Stomach (tissue), 9 donors: ENCODE results near the gene ASTN2. TPM values are rescaled to one million over a fixed set of nuclear protein-coding genes. Genes with fewer than 3 reads are reported as not detected.
"Not testable (repeated sequence)": the region's sequence is repeated elsewhere in the genome, so short reads cannot be mapped to it uniquely, and the experiment has no call there.

Experiments
- DNase-seq, 2 donors: peaks; one replicate each; pipeline versions ENCODE4 v3.0.0 to v3.0.0-alpha.2; 2013 to 2019
- H3K27ac ChIP-seq, 5 donors: fragments of 200-600 bp in 4 of 5; sonication (generic) in 4 of 5; one replicate each; pipeline ENCODE4 v1.5.1; 2013 to 2019; ENCODE audit warnings: mild to moderate bottlenecking in 1 of 5, moderate library complexity in 1 of 5
- H3K27me3 ChIP-seq, 3 donors: fragments of 200-600 bp; sonication (generic); one replicate each; pipeline ENCODE4 v1.5.1; 2017 to 2019; ENCODE audit warnings: mixed run types in 1 of 3
- H3K36me3 ChIP-seq, 4 donors: fragments of 200-600 bp; sonication (generic); 1 replicate in 3 of 4; 2 replicates in 1 of 4; pipeline ENCODE4 v1.5.1; 2016 to 2019
- H3K4me1 ChIP-seq, 4 donors: fragments of 200-600 bp; sonication (generic); one replicate each; pipeline ENCODE4 v1.5.1; 2016 to 2019
- H3K4me3 ChIP-seq, 4 donors: fragments of 200-600 bp; sonication (generic) in 3 of 4; one replicate each; pipeline ENCODE4 v1.5.1; 2016 to 2019; ENCODE audit warnings: mild to moderate bottlenecking in 1 of 4
- H3K9me3 ChIP-seq, 4 donors: fragments of 200-600 bp; sonication (generic); one replicate each; pipeline ENCODE4 v1.5.1; 2016 to 2019
- CTCF ChIP-seq, 7 experiments: fragments of 450-650 bp in 4 of 7; fragments of 200-600 bp in 3 of 7; sonication (generic) in 3 of 7; IDR thresholded peaks; one replicate each; pipeline ENCODE4 v1.5.1; 2016 to 2019; ENCODE audit warnings: antibody characterized with exemption in 7 of 7, control low read depth in 2 of 7, mild to moderate bottlenecking in 1 of 7
- EP300 ChIP-seq: sonication (generic); formaldehyde crosslinking; IDR thresholded peaks from one replicate; pipeline ENCODE4 v1.6.1; 2017; ENCODE audit warnings: antibody characterized with exemption
- POLR2A ChIP-seq, 4 donors: fragments of 450-650 bp; IDR thresholded peaks; one replicate each; pipeline ENCODE4 v1.6.1; 2016; ENCODE audit warnings: antibody characterized with exemption in 4 of 4, control low read depth in 2 of 4, mild to moderate bottlenecking in 1 of 4, moderate library complexity in 1 of 4
- POLR2AphosphoS5 ChIP-seq, 3 donors: sonication (generic); formaldehyde crosslinking; IDR thresholded peaks; one replicate each; pipeline ENCODE4 v1.6.1; 2016; ENCODE audit warnings: antibody characterized with exemption in 3 of 3
- WGBS, 5 donors: extraction: QIAGEN DNeasy Blood & Tissue Kit in 3 of 5; methylation state at CpG; one replicate each; pipeline versions ENCODE4 v1.1.5 to v1.1.7; 2013 to 2018; 5-methylcytosine and 5-hydroxymethylcytosine counted together
- intact Hi-C: fragments of 100-400 bp; cut with DNase I; formaldehyde crosslinking; loops from one replicate; pipeline ENCODE4 v1.15.1; 2023; ENCODE audit warnings: low total_unique reads
- polyA plus RNA-seq, 3 donors: library from polyadenylated mRNA; stranded (reverse); fragments of 200-250 nt; gene quantifications; one replicate each; pipeline ENCODE4 v1.2.3, GENCODE V29; 2013
- total RNA-seq, 5 donors: library from RNA; depleted of rRNA; stranded (reverse); fragments of >200 nt; gene quantifications; one replicate each; pipeline versions ENCODE4 v1.1.0 to v1.2.3, GENCODE V29; 2014 to 2016
- donor health status: healthy with polysubstance abuse.
- donor health status: Bipolar disorder and iron deficiency.
- donor health status: healthy.

ASTN2 gene
- total and polyA plus RNA-seq, 8 donors, result 2.1 to 22.3 (median 4.2) TPM; not detected in 1

GRCh38 chr9:116837018-116837989, 577.6 kb downstream of the ASTN2 start:
- no peaks in the 10 kb centered on the region for H3K4me1 ChIP-seq
- H3K4me3 ChIP-seq, result no peak overlapping the region
- no peak for DNase-seq
- intact Hi-C loops, result no loop called here
- no peaks in the 10 kb centered on the region for H3K9me3 ChIP-seq
- no peaks in the 10 kb centered on the region for H3K36me3 ChIP-seq
- H3K27me3 ChIP-seq, result no peaks in the 10 kb centered on the region
- no peak for TF ChIP-seq POLR2A (IDR thresholded peaks at IDR 0.05)
- no peak for TF ChIP-seq CTCF (IDR thresholded peaks at IDR 0.05)
- no peak for TF ChIP-seq EP300
- no peak for TF ChIP-seq POLR2AphosphoS5 (IDR thresholded peaks at IDR 0.05)
- peak overlapping the region in 1 of 5 donors; percentile 33 for H3K27ac ChIP-seq
- 51 to 60% (median 58%) methylated on average over 5 of the region's 5 CpGs for WGBS, 5 donors

- WGBS, 5 donors, result 91 to 99% (median 95%) methylated on average over 2 of the region's 2 CpGs
- H3K4me1 ChIP-seq, H3K27me3 ChIP-seq, H3K9me3 ChIP-seq, H3K27ac ChIP-seq, DNase-seq, H3K4me3 ChIP-seq, intact Hi-C loops, H3K36me3 ChIP-seq: not testable (repeated sequence)
These were observed 584.5 kb downstream of the ASTN2 start for GRCh38 chr9:116830321-116830720.

GRCh38 chr9:116821633-116822229, 593.1 kb downstream of the ASTN2 start:
- Histone ChIP-seq H3K9me3 (no peaks in the 10 kb centered on the region), H3K36me3 (no peaks in the 10 kb centered on the region), H3K4me1 (no peaks in the 10 kb centered on the region), H3K27ac (no peak overlapping the region), H3K27me3 (no peaks in the 10 kb centered on the region), H3K4me3 (no peak overlapping the region)
- 76 to 83% (median 82%) methylated on average over 6 of the region's 6 CpGs for WGBS, 5 donors
- DNase-seq, result no peak
- TF ChIP-seq POLR2AphosphoS5 (IDR thresholded peaks at IDR 0.05) (no peak), CTCF (IDR thresholded peaks at IDR 0.05) (no peak), EP300 (no peak)
- intact Hi-C loops, result no loop called here

- Histone ChIP-seq H3K27me3 (no peaks in the 10 kb centered on the region), H3K27ac (no peak overlapping the region), H3K4me1 (no peaks in the 10 kb centered on the region), H3K4me3 (no peak overlapping the region), H3K36me3 (no peaks in the 10 kb centered on the region), H3K9me3 (no peaks in the 10 kb centered on the region)
- no peak for TF ChIP-seq POLR2AphosphoS5 (IDR thresholded peaks at IDR 0.05)
- intact Hi-C loops, result no loop called here
- no peak for DNase-seq
- 39 to 73% (median 51%) methylated on average over 1 of the region's 1 CpG for WGBS, 5 donors
These were observed 595.7 kb downstream of the ASTN2 start for GRCh38 chr9:116819116-116819515.

- WGBS, 5 donors, result 88 to 95% (median 90%) methylated on average over 1 of the region's 1 CpG
- Histone ChIP-seq H3K4me1 (no peaks in the 10 kb centered on the region), H3K36me3 (no peaks in the 10 kb centered on the region), H3K4me3 (no peak overlapping the region), H3K27me3 (no peaks in the 10 kb centered on the region), H3K9me3 (no peaks in the 10 kb centered on the region), H3K27ac (no peak overlapping the region)
- DNase-seq, result no peak
- no peak for TF ChIP-seq CTCF (IDR thresholded peaks at IDR 0.05)
- no peak for TF ChIP-seq POLR2A (IDR thresholded peaks at IDR 0.05)
- no peak for TF ChIP-seq EP300
- no peak for TF ChIP-seq POLR2AphosphoS5 (IDR thresholded peaks at IDR 0.05)
- intact Hi-C loops, result no loop called here
These were observed 597.1 kb downstream of the ASTN2 start for GRCh38 chr9:116817762-116818161.
